Activated gamma-delta T cell treated with anti-CD3 and anti-CD28 coated beads, Interleukin-2, amount 50 U/mL, for 16 hours (primary cell): ENCODE results near the gene ADCY9.
"Not testable (repeated sequence)": the region's sequence is repeated elsewhere in the genome, so short reads cannot be mapped to it uniquely, and the experiment has no call there.

Experiments
- DNase-seq: peaks from one replicate; pipeline ENCODE4 v3.0.0-alpha.2; 2020; ENCODE audit warnings: low read depth

ADCY9 gene

GRCh38 chr16:4093495-4094126 lies 22.6 kb downstream of the ADCY9 start:
- DNase-seq: no peak

- no peak for DNase-seq
Observed at GRCh38 chr16:4092547-4093265, 23.5 kb downstream of the ADCY9 start.

GRCh38 chr16:4091240-4092012 lies 24.8 kb downstream of the ADCY9 start:
- DNase-seq: no peak

DNA sequence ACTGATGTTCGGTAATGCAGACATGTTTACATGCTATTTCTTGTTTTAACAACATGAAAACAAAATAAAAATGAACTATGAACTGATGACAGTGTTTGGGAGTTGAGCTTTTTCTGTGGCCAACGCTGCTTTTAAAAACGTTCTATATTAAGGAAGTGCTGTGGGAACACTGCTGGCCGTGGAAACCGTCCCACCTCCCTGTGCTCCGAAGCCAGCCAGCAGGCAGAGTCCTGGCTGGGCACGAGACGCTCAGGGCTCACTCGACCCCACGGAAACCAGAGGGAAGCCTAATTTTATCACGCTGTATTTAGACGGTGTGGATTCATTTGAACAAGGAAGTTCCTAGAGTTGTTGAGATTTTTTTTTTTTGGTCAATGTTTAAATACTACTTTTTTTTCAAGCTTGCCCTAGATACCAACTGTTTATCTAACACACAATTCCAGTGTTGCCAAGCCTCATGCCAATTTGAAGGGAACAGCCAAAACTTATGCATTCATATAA lies 25.8 kb downstream of the ADCY9 start:
- no peak for DNase-seq

DNA sequence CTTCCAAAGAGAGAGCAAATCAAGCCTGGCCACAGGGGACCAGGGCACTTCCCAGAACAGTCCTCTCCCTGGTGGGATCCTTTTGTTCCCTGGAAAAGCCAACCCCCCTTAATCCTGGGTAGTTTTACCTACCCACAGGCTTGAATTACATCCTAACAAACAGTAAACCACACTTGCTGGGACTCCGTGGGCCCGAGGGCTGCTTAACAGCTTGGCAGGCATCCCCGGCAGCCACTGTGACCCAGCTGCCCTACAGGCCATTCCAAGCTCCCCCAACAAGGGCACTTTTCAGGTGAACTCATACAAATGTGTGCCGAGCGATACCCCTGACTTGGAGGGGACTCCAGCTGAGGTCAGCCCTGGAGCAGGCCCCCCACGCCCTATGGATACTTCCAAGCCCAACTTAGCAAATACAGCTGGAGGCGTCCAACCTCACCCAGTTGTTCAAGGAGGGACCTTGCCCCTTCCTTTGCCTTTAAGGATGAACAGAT lies 26.4 kb downstream of the ADCY9 start:
- no peak for DNase-seq

DNA sequence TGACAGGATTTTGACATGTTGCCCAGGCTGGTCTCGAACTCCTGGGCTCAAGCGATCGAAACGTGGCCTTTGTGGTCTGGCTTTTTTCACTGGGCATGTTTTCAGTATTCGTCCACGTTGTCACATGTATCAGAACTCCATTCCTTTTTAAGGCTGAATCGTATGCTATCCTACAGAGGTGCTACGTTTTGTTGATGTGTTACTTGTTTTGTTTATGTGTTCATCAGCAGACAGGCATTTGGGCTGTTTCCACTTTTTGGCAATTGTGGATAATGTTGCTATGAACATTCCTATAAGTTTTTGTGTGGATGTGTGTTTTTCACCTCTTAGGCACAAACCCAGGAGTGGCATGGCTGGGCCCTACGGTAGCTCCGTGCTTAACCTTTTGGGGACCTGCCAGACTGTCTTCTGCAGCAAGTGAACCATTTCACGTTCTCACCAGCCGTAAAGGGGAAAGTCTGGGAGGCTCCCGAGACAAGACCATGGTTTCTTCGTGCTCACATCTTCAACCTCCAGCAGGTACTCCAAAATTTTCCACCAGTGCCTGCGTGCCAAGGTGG lies 26.9 kb downstream of the ADCY9 start:
- DNase-seq: no peak

- no peak for DNase-seq
Observed at GRCh38 chr16:4087990-4088577, 28.2 kb downstream of the ADCY9 start.

DNA sequence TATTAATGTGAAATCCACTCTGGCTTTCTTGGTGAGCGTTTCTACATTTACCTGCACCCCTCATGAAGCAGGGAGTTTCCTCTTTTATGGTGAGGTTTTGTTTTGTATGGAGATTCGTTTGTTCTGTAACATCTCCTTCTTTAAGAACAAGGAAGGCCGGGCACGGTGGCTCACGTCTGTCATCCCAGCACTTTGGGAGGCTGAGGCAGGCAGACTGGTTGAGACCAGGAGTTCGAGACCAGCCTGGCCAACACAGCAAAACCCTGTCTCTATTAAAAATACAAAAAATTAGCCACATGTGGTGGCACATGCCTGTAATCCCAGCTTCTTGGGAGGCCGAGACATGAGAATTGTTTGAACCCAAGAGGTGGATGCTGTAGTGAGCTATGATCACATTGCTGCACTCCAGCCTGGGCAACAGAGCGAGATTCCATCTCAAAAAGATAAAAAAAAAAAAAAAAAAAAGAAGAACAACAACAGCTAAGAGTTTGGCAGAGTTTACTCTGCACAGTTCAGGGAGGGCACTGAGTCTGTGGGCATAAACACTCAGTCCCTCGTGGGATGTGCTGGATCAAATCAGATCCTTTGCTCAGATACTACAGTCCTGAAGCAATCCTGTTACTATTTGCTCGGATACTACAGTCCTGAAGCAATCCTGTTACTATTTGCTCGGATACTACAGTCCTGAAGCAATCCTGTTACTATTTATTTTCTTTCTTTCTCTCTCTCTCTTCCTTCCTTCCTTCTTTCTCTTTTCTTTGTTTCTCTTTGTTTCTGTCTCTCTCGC lies 28.9 kb downstream of the ADCY9 start:
- no peak for DNase-seq

DNA sequence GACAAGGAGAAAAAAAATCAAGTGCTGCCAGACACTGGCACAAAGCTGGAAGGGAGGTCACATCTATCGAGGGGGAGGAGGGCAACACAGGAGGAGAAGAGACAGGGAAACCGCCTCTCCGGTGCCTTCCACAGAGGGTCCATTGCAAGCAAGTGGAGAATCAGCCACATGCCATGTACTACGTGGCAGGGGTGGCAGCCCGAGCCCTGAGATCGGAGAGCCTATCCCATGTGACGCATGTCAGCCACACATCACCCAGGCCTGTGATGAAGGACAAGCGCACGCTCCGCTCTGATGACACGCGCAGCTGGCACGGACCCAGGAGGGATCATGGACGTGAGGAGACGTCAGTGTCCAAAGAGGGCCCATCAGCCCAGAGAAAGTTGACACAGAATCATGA lies 30.1 kb downstream of the ADCY9 start:
- DNase-seq: no peak

DNA sequence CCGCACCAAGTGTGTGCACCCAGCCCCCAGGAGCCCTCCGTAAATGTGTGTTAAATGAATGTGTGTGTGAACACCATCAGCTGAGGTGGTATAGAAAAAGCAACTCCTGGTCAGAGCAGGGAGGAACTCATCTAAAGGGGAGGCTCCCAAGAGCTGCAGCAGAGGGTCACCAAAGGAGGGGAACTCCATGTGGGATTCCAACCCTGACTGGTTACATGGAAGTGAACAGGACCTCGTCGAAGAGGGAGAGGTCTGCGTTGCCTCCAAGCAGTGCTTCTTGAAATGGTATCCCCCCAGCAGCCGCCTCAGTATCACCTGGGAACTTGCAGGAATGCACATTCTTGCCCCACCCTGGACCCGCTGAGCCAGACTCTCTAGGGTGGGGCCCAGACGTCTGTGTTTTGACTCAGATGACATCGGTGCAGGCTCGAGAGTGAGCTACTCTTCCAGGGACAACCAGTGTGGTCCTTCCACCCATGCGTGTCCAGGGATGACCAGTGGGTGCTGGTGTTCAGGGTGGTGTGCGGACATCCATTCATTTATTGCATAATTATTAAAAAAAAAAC lies 30.8 kb downstream of the ADCY9 start:
- no peak for DNase-seq

GRCh38 chr16:4083347-4083870 lies 32.8 kb downstream of the ADCY9 start:
- DNase-seq: no peak

- no peak for DNase-seq
Observed at GRCh38 chr16:4082474-4083044, 33.7 kb downstream of the ADCY9 start.

DNA sequence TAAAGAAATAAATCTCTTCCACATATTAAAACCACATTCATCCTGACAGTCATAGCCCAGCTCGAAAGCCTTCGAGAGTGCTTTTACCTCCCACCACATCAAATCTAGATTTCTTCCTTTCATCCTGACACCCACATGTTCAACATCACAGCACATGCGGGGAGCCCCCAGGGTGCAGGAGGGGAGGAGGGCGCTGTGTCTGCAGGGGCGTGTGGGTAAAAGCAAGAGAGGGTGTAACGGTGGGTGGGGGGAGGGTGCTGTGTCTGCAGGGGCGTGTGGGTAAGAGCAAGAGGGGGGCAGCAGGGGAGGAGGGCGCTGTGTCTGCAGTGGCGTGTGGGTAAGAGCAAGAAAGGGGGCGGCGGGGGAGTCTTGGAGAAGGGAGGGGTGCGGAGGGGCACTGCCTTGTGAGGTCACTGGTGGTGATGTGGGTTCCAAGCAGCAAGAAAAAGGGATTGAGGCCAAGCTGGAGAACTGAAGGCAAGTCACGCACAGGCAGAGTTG lies 34.7 kb downstream of the ADCY9 start:
- no peak for DNase-seq

- no peak for DNase-seq
Observed at GRCh38 chr16:4081047-4081446, 35.2 kb downstream of the ADCY9 start.

DNA sequence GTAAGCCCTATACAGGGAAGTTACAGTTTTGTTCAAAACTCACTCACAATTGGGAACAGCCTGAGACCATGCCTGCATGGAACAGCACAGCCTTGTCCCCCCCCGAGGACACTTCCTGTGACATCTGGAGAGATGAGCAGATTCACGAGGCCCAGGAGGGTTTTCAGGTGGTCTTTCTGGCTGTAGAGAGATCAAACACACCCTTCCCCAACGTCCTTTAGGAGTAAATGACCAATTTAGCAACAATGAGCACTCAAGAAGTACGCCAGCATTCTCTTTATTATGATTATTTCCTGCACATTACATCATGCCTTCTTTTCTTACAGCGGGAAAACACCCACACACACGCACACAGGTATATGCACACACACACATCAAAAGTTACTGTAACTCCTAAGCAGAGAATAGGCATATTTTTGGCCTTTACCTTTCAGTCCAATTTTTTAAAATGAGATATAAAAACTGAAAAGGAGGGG lies 39.0 kb downstream of the ADCY9 start:
- no peak for DNase-seq

GRCh38 chr16:4075534-4075933 lies 40.7 kb downstream of the ADCY9 start:
- no peak for DNase-seq

- DNase-seq: not testable (repeated sequence)
Observed at GRCh38 chr16:4073150-4073549, 43.1 kb downstream of the ADCY9 start.

GRCh38 chr16:4071686-4072561 lies 44.3 kb downstream of the ADCY9 start:
- DNase-seq: no peak

DNA sequence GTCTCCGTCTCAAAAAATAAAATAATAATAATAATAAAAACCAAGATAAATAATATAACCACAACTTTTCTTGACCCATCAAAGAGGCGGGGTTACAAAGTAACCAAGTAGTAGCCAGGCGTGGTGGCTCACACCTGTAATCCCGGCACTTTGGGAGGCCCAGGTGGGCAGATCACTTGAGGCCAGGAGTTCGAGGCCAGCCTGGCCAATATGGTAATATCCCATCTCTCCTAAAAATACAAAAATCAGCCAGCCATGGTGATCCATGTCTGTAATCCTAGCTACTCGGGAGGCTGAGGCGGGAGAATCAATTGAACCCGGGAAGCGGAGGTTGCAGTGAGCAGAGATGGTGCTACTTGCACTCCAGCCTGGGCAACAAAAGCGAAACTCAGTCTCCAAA lies 45.3 kb downstream of the ADCY9 start:
- DNase-seq: no peak
